ENCODE measurements around the gene OSBPL2. TPM values are rescaled to one million over a fixed set of nuclear protein-coding genes. Genes with fewer than 3 reads are reported as not detected.
A peak's percentile ranks its signal among the peaks of the same experiment; 100 is the strongest.

The OSBPL2 gene
- total RNA-seq, 1 experiment from 2014 or later, result 49.5 TPM

GRCh38 chr20:62226707-62227590, 11.4 kb upstream of the OSBPL2 start:
- POLR2A ChIA-PET, result no interaction called here
- no peaks in the 10 kb centered on the region for H3K9me3 Mint-ChIP-seq
- TF ChIP-seq, protein P1, sequence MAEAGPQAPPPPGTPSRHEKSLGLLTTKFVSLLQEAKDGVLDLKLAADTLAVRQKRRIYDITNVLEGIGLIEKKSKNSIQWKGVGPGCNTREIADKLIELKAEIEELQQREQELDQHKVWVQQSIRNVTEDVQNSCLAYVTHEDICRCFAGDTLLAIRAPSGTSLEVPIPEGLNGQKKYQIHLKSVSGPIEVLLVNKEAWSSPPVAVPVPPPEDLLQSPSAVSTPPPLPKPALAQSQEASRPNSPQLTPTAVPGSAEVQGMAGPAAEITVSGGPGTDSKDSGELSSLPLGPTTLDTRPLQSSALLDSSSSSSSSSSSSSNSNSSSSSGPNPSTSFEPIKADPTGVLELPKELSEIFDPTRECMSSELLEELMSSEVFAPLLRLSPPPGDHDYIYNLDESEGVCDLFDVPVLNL (CRISPR knock-in tag; IDR thresholded peaks at IDR 0.05; ENCODE audit: borderline replicate concordance, low read depth), result no peak
- TF ChIP-seq ZNF671 (CRISPR knock-in tag; IDR thresholded peaks at IDR 0.05) (no peak), ATF1 (CRISPR knock-in tag; IDR thresholded peaks at IDR 0.05) (no peak), ZNF232 (CRISPR knock-in tag; IDR thresholded peaks at IDR 0.05) (no peak), NR3C1 (CRISPR knock-in tag; conservative IDR thresholded peaks at IDR 0.05; ENCODE audit: low read depth) (no peak), JUN (CRISPR knock-in tag; IDR thresholded peaks at IDR 0.05) (no peak), ZNF317 (CRISPR knock-in tag; IDR thresholded peaks at IDR 0.05; ENCODE audit: borderline replicate concordance, low read depth) (no peak), KAT7 (CRISPR knock-in tag; IDR thresholded peaks at IDR 0.05; ENCODE audit: borderline replicate concordance) (no peak), MLX (CRISPR knock-in tag; IDR thresholded peaks at IDR 0.05) (no peak), SMAD4 (CRISPR knock-in tag; IDR thresholded peaks at IDR 0.05) (no peak), ZNF396 (CRISPR knock-in tag; IDR thresholded peaks at IDR 0.05; ENCODE audit: borderline replicate concordance) (no peak), RORB (CRISPR knock-in tag; IDR thresholded peaks at IDR 0.05) (no peak), USF1 (CRISPR knock-in tag; IDR thresholded peaks at IDR 0.05) (no peak)
- TF ChIP-seq, protein P2, sequence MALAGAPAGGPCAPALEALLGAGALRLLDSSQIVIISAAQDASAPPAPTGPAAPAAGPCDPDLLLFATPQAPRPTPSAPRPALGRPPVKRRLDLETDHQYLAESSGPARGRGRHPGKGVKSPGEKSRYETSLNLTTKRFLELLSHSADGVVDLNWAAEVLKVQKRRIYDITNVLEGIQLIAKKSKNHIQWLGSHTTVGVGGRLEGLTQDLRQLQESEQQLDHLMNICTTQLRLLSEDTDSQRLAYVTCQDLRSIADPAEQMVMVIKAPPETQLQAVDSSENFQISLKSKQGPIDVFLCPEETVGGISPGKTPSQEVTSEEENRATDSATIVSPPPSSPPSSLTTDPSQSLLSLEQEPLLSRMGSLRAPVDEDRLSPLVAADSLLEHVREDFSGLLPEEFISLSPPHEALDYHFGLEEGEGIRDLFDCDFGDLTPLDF (CRISPR knock-in tag; IDR thresholded peaks at IDR 0.05), result no peak
- TF ChIP-seq, protein P3, sequence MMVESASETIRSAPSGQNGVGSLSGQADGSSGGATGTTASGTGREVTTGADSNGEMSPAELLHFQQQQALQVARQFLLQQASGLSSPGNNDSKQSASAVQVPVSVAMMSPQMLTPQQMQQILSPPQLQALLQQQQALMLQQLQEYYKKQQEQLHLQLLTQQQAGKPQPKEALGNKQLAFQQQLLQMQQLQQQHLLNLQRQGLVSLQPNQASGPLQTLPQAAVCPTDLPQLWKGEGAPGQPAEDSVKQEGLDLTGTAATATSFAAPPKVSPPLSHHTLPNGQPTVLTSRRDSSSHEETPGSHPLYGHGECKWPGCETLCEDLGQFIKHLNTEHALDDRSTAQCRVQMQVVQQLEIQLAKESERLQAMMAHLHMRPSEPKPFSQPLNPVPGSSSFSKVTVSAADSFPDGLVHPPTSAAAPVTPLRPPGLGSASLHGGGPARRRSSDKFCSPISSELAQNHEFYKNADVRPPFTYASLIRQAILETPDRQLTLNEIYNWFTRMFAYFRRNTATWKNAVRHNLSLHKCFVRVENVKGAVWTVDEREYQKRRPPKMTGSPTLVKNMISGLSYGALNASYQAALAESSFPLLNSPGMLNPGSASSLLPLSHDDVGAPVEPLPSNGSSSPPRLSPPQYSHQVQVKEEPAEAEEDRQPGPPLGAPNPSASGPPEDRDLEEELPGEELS (CRISPR knock-in tag; IDR thresholded peaks at IDR 0.05), result no peak
- no peak overlapping the region for H3K4me3 Mint-ChIP-seq
- no peak for DNase-seq (ENCODE audit: low spot score)
- H3K27me3 Mint-ChIP-seq (ENCODE audit: low read depth), result peaks cover 10% of the 10 kb centered on the region; the same call in 1 of the 2 replicates
- H3K4me1 Mint-ChIP-seq, result peaks cover 3% of the 10 kb centered on the region
- H3K27ac Mint-ChIP-seq, result no peak overlapping the region
- ATAC-seq, result no peak
- H3K36me3 Mint-ChIP-seq, result no peaks in the 10 kb centered on the region
- CTCF ChIA-PET, result interaction anchor here (0.5 to 1.5 kb wide), 3 partner anchors 9 to 183 kb away, joined by 3 to 4 read pairs (median 3); no protein-coding TSS in a partner anchor

DNA sequence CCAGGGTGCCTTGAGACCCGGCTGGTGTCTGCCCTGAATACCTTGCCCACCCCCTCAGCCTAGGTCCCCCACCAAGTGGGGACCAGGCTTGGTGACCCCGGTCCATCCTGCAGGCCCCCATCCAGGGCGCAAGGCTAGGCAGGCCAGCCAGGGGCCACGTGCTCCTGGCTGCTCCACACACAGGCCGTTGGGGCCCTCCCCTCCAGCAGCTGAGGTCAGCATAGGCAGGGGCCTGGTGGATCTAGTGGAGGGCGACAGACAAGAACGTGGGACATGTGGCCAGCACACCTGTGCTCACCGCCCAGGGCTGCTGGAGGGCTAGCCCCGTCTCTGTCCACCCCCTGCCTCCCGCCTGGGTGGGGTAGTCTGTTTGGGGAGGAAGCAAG, 10.7 kb upstream of the OSBPL2 start:
- TF ChIP-seq, protein P4, sequence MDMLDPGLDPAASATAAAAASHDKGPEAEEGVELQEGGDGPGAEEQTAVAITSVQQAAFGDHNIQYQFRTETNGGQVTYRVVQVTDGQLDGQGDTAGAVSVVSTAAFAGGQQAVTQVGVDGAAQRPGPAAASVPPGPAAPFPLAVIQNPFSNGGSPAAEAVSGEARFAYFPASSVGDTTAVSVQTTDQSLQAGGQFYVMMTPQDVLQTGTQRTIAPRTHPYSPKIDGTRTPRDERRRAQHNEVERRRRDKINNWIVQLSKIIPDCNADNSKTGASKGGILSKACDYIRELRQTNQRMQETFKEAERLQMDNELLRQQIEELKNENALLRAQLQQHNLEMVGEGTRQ (CRISPR knock-in tag; IDR thresholded peaks at IDR 0.05), result 0 out of 2 replicates have a peak, but pooled peaks have one; percentile 25
- TF ChIP-seq SP1 (CRISPR knock-in tag; conservative IDR thresholded peaks at IDR 0.05), result no peak
- Mint-ChIP-seq H3K4me1 (peaks cover 3% of the 10 kb centered on the region), H3K4me3 (no peak overlapping the region), H3K36me3 (no peaks in the 10 kb centered on the region), H3K27ac (no peak overlapping the region), H3K9me3 (no peaks in the 10 kb centered on the region), H3K27me3 (ENCODE audit: low read depth) (peaks cover 5% of the 10 kb centered on the region; the same call in 1 of the 2 replicates)
- DNase-seq (ENCODE audit: low spot score) (no peak), ATAC-seq (peak; percentile 9; the same call in 1 of the 2 replicates)
- POLR2A ChIA-PET, result no interaction called here
- CTCF ChIA-PET, result interaction anchor here (1.0 to 1.1 kb wide), 2 partner anchors 9 to 45 kb away, joined by 3 to 4 read pairs; no protein-coding TSS in a partner anchor

Measured in WTC11 (cell line).